T-helper 17 cell (primary cell): ENCODE results near the gene MCHR1. TPM values are rescaled to one million over a fixed set of nuclear protein-coding genes. Genes with fewer than 3 reads are reported as not detected.

ENCODE experiments used
- ATAC-seq: fragments of 150-1000 bp; cut with Tn5 transposase; 2 replicates; pipeline ENCODE4 v1.10.0; 2021; ENCODE audit warnings: mild to moderate bottlenecking, moderate library complexity
- DNase-seq, 3 donors: peaks; one replicate each; pipeline versions ENCODE4 v3.0.0 to v3.0.0-alpha.2; 2020 to 2021
- H3K9me3 ChIP-seq: one replicate; pipeline ENCODE4 v1.7.0; 2013; ENCODE audit warnings: low read length, mild to moderate bottlenecking; ENCODE audit not compliant: control insufficient read depth, poor library complexity, severe bottlenecking
- H3K27ac Mint-ChIP-seq: one replicate; pipeline ENCODE4 v1.8.0; 2022; ENCODE audit warnings: mild to moderate bottlenecking, moderate library complexity, mixed read lengths
- H3K27me3 Mint-ChIP-seq: one replicate; pipeline ENCODE4 v1.8.0; 2022; ENCODE audit warnings: mixed read lengths
- H3K36me3 Mint-ChIP-seq: one replicate; pipeline ENCODE4 v1.8.0; 2022; ENCODE audit warnings: low read depth, mixed read lengths
- H3K4me1 Mint-ChIP-seq: one replicate; pipeline ENCODE4 v1.8.0; 2022; ENCODE audit warnings: mild to moderate bottlenecking, mixed read lengths
- H3K4me3 Mint-ChIP-seq: one replicate; pipeline ENCODE4 v1.8.0; 2022; ENCODE audit warnings: mild to moderate bottlenecking, moderate library complexity, mixed read lengths
- total RNA-seq, 4 donors: library from RNA in 2 of 4; stranded (reverse) in 2 of 4; gene quantifications; one replicate each; pipeline ENCODE4 v1.2.3 and lab custom pipeline; 2022 to 2026

The MCHR1 gene, protein sequence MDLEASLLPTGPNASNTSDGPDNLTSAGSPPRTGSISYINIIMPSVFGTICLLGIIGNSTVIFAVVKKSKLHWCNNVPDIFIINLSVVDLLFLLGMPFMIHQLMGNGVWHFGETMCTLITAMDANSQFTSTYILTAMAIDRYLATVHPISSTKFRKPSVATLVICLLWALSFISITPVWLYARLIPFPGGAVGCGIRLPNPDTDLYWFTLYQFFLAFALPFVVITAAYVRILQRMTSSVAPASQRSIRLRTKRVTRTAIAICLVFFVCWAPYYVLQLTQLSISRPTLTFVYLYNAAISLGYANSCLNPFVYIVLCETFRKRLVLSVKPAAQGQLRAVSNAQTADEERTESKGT
- not detected for total RNA-seq
- 0 to 0.12 reads per million in 2 donors for total RNA-seq (lab: John Stamatoyannopoulos, UW)

DNA sequence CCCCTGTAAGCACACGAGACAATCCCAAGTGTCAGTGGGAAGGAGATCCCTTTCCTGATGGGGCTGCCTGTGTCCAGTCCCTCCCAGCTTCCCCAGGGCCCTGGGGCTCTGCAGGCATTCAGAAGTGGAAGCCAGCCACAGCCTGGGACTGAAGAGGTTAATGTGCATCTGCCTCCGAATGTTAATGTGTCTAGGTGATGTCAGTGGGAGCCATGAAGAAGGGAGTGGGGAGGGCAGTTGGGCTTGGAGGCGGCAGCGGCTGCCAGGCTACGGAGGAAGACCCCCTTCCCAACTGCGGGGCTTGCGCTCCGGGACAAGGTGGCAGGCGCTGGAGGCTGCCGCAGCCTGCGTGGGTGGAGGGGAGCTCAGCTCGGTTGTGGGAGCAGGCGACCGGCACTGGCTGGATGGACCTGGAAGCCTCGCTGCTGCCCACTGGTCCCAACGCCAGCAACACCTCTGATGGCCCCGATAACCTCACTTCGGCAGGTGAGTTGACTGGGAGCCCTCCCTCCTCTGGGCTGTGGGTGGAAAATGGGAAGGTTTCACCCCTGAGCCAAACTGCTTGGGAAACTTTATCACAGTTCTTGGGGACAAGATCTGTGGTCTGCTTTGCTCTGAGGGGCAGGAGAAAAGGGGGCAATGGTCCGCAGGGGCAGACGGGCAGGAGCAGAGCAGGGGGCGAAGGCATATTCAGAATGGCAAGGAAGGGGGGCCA, at the start of gene MCHR1:
Gene MCHR1 (plus strand): TSS at position 236 of the 715 bp plus-strand sequence. CDS start 169 bp downstream, at position 405.
- DNase-seq (no peak), ATAC-seq (no peak)
- Mint-ChIP-seq H3K4me1 (peaks cover 12% of the 10 kb centered on the region), H3K27ac (no peak within 1 kb of the TSS), H3K4me3 (no peak within 1 kb of the TSS), H3K36me3 (no peaks in the 10 kb centered on the region), H3K27me3 (peaks cover 23% of the 10 kb centered on the region)
- H3K9me3 ChIP-seq = no peaks in the 10 kb centered on the region

DNA sequence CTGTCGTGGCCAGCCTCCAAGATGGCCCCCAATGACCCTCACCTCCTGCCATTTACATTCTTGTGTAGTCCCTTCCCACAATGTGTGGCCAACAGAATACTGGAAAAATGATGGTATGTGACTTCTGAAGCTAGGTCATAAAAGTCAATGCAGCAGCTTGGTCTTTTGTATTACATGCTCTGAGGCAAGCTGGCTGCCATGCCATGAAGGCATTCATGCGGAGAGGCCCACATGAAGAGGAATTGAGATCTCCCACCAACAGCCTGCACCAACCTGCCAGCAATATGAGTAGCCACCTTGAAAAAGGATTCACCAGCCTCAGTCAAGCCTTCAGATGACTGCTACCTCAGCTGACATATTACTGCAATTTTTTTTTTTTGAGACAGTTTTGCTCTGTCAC, 47.4 kb upstream of the MCHR1 start:
- DNase-seq = no peak
- Mint-ChIP-seq H3K27ac (no peak overlapping the region), H3K4me1 (peaks cover 43% of the 10 kb centered on the region), H3K27me3 (no peaks in the 10 kb centered on the region), H3K4me3 (no peak overlapping the region), H3K36me3 (peaks cover 4% of the 10 kb centered on the region)
- no peak for ATAC-seq
- no peaks in the 10 kb centered on the region for H3K9me3 ChIP-seq

DNA sequence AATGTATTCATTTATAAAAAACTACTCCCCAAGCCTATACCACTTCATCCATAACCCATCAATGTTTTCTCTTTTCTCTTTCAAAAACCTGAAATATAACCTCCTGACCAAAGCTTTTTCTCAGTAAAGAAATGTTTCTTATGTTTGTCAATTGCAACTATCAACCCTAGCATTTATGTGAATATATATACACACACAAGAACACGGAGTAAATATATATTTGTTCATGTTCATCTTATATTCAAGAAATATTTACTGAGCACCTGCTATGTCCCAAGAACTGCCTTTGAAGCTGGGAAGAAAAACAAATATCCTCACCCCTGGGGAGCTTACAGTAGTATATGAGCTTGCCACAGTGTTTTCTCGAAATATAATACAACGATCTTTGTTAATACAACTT, 46.2 kb upstream of the MCHR1 start:
- ATAC-seq (no peak), DNase-seq (no peak)
- Mint-ChIP-seq H3K4me3 (no peak overlapping the region), H3K27ac (no peak overlapping the region), H3K4me1 (peaks cover 41% of the 10 kb centered on the region), H3K27me3 (no peaks in the 10 kb centered on the region), H3K36me3 (peaks cover 6% of the 10 kb centered on the region)
- H3K9me3 ChIP-seq = no peaks in the 10 kb centered on the region

DNA sequence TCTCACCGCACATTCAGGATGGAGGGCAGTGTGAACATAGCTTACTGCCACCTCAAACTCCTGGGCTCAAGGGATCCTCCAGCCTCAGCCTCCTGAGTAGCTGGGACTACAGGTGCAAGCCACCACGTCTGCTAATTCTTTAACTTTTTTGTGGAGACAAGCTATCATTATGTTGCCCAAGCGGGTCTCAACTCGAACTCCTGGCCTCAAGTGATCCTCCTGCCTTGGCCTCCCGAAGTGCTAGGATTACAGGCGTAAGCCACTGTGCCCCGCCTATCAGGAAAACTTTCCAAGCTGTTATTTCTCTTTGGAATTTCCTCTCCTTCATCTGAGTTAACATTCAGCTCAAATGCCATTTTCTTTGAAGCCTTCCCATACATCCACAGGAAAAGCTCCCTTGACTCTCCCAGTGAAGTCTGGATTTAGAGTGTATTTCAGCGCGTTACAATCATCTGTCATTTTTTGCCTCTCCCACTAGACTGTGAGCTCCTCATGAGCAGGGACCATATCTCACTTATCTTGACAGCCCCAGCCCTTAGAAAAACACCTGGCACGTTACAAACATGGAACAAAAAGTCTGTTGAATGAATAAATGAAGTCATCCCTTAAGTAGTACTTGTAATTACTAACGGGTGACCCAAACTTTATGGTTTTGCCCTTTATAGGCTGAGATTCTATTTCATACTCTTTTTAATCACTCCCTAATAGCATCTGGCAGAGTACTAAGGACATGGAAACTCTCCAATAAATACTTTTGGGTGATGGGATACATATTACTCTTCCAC, 45.0 kb upstream of the MCHR1 start:
- DNase-seq (no peak), ATAC-seq (no peak)
- Mint-ChIP-seq H3K4me1 (peaks cover 33% of the 10 kb centered on the region), H3K27me3 (no peaks in the 10 kb centered on the region), H3K27ac (peak overlapping the region; percentile 83), H3K4me3 (peak overlapping the region; percentile 41), H3K36me3 (peaks cover 6% of the 10 kb centered on the region)
- H3K9me3 ChIP-seq = no peaks in the 10 kb centered on the region

DNA sequence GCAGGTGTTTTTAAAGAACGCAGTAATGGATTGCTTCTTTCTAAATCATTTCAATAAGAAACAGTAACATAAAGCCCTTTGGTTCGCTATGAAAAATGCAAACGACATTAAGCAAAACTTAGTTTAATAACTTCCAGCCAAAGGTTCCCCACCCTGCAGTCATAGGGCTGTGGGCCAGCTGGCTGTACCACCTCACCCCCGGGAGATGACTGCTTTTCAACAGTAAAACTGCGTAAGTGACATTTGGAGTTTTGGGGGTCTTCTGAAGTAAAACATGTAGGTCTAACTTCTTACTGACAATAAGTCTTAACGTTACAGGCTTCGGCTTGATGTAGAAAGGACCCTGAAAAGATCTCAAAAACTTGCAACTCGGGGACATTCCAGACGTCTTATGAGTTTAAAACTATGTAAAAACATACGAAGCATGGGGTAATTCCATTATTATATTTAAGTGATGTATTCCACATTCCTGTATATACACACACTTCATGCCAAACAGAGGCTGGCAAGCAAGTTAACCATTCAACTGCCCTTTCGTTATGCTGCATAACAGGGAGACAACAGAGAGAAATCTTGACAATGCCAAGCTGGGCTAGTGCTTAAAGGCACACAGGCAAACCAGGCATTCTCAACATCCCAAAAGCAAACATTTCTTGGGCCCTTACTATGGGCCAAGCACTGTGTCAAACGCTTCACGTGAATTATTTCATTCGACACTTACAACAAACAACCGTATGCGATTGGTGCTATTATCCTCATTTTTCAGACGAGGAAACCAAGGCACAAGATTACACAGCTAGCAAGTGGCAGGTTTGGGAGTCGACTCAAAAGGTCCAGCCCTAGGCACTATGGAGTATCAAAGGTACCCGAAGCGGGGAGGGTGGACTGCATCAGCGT, 44.0 kb upstream of the MCHR1 start:
- ATAC-seq (no peak), DNase-seq (no peak)
- Mint-ChIP-seq H3K36me3 (peaks cover 6% of the 10 kb centered on the region), H3K4me1 (peaks cover 33% of the 10 kb centered on the region), H3K4me3 (peak overlapping the region; percentile 89), H3K27me3 (no peaks in the 10 kb centered on the region), H3K27ac (peak overlapping the region; percentile 83)
- no peaks in the 10 kb centered on the region for H3K9me3 ChIP-seq

DNA sequence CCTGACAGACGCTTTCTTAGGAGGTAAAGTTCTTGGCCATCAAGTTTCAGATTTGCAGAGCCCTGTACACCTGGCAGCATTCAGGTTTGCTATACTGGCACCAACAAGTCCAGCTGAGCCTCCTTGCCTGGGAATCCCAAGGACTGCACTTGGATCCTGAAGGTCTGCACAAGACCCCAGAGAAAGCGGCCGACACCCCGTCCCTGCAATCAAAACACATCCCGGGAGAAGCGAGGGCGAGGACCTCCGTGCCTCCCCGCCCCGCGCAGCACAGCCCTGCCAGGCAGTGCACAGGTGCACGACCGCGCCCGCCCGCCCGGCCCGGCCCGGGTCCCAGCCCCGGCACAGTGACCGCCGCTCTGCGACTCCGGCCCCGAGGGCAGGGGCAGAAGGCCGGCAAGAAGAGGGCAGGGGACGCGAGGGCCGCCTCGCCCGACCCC, 43.3 kb upstream of the MCHR1 start:
- DNase-seq = peak in 1 of 3 donors; percentile 8

DNA sequence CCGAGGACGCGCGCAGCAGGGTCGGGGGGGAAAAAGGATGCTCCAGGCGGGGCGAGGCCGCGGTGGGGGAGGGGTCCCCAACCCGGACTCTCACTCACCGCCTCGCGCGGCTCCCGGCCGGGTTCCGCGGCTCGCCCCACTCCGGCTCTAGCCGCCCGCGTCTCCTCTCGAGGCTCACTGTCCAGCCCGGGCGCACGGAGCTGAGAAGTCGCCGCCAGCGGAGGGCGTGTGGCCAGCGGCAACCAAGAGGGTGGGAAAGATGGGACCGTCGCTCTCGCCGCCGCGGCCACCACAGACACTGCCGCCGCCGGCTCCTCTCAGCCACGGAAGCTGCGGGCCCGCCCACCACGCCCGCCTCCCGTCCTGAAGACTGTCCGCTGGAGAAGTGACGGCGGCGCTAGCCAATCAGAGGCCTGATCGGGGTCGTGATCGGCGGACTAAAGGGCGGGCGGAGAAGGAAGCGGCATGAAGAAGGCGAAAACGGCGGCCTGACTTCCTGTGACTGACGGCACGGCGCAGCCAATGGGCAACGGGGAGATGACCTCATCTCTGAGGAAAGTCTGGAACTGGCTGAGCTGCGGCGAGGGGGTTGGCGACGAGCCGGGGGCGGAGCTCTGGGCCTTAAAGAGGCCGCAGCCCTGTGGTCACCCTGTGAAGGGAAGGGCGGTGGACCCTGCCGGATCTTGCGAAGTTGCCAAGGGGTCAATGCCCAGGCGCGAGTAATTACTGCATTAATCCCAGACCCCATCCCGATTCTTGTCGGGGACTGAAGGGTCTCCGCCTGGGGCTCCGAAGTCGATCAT, 42.7 kb upstream of the MCHR1 start, which contains the start of gene MRTFA:
Gene MRTFA (minus strand): TSS at position 340 of the 803 bp plus-strand sequence.
- Mint-ChIP-seq H3K4me1 (peaks cover 27% of the 10 kb centered on the region), H3K27ac (peak within 1 kb of the TSS; percentile 96)
- peak; percentile 94 for ATAC-seq

More for the DNA sequence above, 43.3 kb upstream of the MCHR1 start:
- no peaks in the 10 kb centered on the region for H3K9me3 ChIP-seq
- Mint-ChIP-seq H3K27me3 (no peaks in the 10 kb centered on the region), H3K27ac (peak overlapping the region; percentile 83), H3K4me3 (peak overlapping the region; percentile 89), H3K36me3 (peaks cover 6% of the 10 kb centered on the region), H3K4me1 (peaks cover 33% of the 10 kb centered on the region)
- no peak for ATAC-seq

GRCh38 chr22:40637183-40638150, 41.8 kb upstream of the MCHR1 start:
- peak overlapping the region; percentile 97 for H3K4me3 Mint-ChIP-seq
- DNase-seq = peak in 2 of 3 donors; percentile 35 to 43

More for the DNA sequence above, 42.7 kb upstream of the MCHR1 start, which contains the start of gene MRTFA:
- Mint-ChIP-seq H3K4me3 (peak within 1 kb of the TSS; percentile 97), H3K27me3 (no peaks in the 10 kb centered on the region), H3K36me3 (peaks cover 6% of the 10 kb centered on the region)
- H3K9me3 ChIP-seq = no peaks in the 10 kb centered on the region
- DNase-seq = peak; percentile 97 to 98 (median 98)

DNA sequence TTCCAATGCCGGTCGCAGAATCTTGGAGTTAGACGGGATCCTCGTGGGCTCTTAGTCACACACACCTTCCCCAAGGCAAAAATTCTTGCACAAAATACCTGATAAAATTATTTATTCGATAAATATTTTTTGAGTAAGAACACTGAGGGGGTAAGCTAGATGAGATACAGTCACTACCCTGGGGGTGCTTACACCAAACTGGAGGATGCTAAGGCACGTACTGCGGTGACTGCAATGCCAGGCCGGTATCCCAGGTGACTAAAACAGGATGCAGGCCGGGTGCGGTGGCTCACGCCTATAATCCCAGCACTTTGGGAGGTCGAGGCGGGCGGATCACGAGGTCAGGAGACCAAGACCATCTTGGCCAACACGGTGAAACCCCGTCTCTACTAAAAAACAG, 41.0 kb upstream of the MCHR1 start:
- Mint-ChIP-seq H3K36me3 (peaks cover 4% of the 10 kb centered on the region), H3K4me3 (peak overlapping the region; percentile 31)

More at GRCh38 chr22:40637183-40638150, 41.8 kb upstream of the MCHR1 start:
- Mint-ChIP-seq H3K27me3 (no peaks in the 10 kb centered on the region), H3K36me3 (peaks cover 6% of the 10 kb centered on the region), H3K27ac (peak overlapping the region; percentile 96), H3K4me1 (peaks cover 25% of the 10 kb centered on the region)
- no peaks in the 10 kb centered on the region for H3K9me3 ChIP-seq
- peak; percentile 31 for ATAC-seq

DNA sequence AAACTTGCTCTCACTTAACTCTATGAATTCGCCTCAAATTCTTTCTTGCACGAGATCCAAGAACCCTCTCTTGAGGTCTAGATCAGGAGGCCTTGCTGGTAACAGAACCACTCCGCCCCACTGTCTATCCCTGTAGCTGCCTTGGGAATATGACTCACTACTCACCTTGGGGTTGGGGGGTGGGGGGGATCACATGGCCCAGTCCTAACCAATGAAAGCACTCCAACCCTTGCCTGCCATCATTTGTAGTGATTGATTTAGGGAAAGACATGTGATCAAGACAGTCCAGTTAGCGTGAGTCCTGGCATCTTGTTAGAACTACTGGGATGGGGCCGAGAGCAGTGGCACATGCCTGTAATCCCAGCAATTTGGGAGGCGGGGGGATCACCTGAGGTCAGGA, 38.0 kb upstream of the MCHR1 start:
- Mint-ChIP-seq H3K27ac (no peak overlapping the region), H3K27me3 (no peaks in the 10 kb centered on the region)

More for the DNA sequence above, 41.0 kb upstream of the MCHR1 start:
- no peaks in the 10 kb centered on the region for H3K9me3 ChIP-seq
- ATAC-seq (no peak), DNase-seq (no peak)
- Mint-ChIP-seq H3K4me1 (peaks cover 21% of the 10 kb centered on the region), H3K27me3 (no peaks in the 10 kb centered on the region), H3K27ac (peak overlapping the region; percentile 96)

DNA sequence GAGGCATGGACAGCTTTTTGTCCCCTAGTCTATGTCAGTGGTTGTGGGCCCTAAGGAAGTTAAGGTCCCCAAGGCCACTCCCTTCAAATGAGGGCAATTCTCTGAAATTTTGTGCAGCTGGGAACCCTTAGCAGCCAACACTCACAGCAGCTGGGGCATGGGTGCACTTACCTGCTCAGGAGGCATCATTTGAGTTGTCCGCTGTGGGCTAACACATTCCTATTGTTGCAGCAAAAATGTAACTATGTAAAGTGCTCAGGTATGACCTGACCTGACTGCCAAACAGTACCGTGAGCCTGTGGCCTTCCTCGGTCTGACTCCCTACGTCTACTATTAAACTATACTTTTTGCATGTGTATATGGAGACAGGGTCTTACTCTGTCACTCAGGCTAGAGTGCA, 37.0 kb upstream of the MCHR1 start:
- Mint-ChIP-seq H3K27me3 (no peaks in the 10 kb centered on the region), H3K4me3 (no peak overlapping the region), H3K36me3 (peaks cover 2% of the 10 kb centered on the region), H3K27ac (no peak overlapping the region), H3K4me1 (peaks cover 11% of the 10 kb centered on the region)
- H3K9me3 ChIP-seq = no peaks in the 10 kb centered on the region
- DNase-seq = no peak
- no peak for ATAC-seq

More for the DNA sequence above, 38.0 kb upstream of the MCHR1 start:
- DNase-seq = no peak
- H3K9me3 ChIP-seq = no peaks in the 10 kb centered on the region
- H3K36me3 Mint-ChIP-seq = peaks cover 4% of the 10 kb centered on the region
- no peak overlapping the region for H3K4me3 Mint-ChIP-seq
- H3K4me1 Mint-ChIP-seq = peaks cover 16% of the 10 kb centered on the region
- no peak for ATAC-seq
